Cardiac fibroblast (primary cell): ENCODE data around the gene FATE1.

Source experiments
- DNase-seq, 2 donors: peaks; one replicate each; pipeline versions ENCODE4 v3.0.0 to v3.0.0-alpha.2; 2010; ENCODE audit warnings: low read depth in 2 of 2
- H3K4me3 ChIP-seq, 2 donors: replicated peaks in 1 of 2; 1 replicate in 1 of 2; 2 replicates in 1 of 2; pipeline ENCODE4 v1.5.1; 2011; ENCODE audit warnings: low read depth in 2 of 2, low read length in 2 of 2, mild to moderate bottlenecking in 2 of 2, moderate library complexity in 1 of 2
- TF ChIP-seq, protein P1 (sequence below): IDR thresholded peaks from one replicate; pipeline ENCODE4 v1.5.1; 2011; ENCODE audit warnings: low read depth, mild to moderate bottlenecking, low read length, inconsistent platforms

FATE1 gene

DNA sequence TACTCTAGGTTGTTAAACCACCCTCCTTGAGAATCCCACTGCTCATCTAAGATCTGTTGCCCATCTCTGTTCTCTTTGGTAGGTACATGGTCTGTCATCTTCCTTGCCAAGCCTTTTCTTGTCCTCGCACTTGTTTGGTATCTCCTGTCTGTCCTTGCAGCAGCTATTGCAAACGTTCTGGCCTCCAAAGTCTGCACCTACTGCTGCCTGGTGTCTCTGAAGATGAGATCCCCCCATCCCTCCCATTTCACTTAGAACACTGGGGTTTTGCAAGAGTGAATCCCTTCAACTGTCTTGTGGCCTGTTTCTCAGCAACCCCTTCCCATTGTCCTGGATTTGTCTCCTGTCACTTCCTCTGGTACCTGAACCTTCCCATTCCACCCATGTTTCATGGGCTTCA lies 19.4 kb downstream of the FATE1 start:
- TF ChIP-seq, protein P1, sequence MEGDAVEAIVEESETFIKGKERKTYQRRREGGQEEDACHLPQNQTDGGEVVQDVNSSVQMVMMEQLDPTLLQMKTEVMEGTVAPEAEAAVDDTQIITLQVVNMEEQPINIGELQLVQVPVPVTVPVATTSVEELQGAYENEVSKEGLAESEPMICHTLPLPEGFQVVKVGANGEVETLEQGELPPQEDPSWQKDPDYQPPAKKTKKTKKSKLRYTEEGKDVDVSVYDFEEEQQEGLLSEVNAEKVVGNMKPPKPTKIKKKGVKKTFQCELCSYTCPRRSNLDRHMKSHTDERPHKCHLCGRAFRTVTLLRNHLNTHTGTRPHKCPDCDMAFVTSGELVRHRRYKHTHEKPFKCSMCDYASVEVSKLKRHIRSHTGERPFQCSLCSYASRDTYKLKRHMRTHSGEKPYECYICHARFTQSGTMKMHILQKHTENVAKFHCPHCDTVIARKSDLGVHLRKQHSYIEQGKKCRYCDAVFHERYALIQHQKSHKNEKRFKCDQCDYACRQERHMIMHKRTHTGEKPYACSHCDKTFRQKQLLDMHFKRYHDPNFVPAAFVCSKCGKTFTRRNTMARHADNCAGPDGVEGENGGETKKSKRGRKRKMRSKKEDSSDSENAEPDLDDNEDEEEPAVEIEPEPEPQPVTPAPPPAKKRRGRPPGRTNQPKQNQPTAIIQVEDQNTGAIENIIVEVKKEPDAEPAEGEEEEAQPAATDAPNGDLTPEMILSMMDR = no peak
- no peak for DNase-seq
- H3K4me3 ChIP-seq = no peak overlapping the region

DNA sequence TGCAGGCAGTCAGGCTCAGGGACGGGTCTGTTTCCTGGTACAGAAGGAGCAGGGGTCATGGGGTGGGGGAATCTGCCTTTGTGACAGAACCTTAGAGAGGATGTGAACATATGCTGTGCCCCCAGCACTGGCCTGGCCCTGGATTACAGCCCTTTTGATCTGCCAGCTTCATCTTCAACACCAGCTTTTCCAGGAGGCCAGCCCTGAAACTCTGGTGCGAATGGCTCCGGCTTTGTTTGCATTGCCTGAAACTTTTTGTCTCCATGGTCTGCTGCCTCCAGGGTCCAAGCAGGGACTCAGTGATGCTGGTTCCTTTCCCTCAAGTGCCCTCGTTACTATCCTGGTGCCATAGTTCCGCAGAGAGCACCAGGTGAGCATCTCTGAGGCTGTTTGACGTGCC lies 20.9 kb downstream of the FATE1 start:
- TF ChIP-seq, protein P1 = no peak
- H3K4me3 ChIP-seq = no peak overlapping the region
- no peak for DNase-seq

DNA sequence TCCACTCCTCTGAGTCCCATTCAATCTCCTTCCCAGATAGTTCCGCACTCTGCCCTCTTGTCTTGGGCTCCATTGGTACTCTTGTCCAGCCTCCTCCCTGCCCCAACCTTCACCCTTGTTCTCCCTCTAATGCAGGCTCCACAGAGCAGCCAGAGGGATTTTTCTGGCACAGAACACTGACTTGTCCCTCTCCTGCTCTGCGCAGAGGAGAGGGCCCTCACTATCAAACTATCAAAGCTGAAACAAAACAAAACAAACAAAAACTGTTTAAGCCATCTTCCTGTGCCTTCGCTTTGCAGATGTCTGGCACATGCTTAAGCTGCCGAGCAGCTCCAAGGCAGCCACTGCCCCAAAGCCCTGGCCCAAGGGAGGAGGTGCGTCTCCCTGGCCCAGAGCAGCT lies 21.7 kb downstream of the FATE1 start:
- H3K4me3 ChIP-seq = no peak overlapping the region
- TF ChIP-seq, protein P1 = no peak
- no peak for DNase-seq

DNA sequence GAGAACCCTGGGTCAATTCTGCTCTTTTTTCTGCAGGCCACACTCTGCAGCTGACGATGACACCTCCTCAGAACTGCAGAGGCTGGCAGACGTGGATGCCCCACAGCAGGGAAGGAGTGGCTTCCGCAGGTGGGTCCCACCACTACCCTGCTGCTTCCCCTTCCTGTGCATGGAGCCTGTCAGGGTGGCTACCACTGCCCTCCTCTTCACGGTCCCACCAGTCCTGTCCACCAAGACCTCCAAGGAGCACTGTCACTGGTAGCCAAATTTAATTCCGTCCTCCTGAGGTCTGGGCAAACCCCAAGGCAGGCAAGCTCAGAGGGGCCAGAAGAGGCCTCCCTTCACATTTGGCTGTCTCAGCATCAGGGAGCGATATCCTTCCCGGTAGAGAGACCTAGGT lies 22.9 kb downstream of the FATE1 start:
- H3K4me3 ChIP-seq = no peak overlapping the region
- TF ChIP-seq, protein P1 = no peak
- DNase-seq = no peak

DNA sequence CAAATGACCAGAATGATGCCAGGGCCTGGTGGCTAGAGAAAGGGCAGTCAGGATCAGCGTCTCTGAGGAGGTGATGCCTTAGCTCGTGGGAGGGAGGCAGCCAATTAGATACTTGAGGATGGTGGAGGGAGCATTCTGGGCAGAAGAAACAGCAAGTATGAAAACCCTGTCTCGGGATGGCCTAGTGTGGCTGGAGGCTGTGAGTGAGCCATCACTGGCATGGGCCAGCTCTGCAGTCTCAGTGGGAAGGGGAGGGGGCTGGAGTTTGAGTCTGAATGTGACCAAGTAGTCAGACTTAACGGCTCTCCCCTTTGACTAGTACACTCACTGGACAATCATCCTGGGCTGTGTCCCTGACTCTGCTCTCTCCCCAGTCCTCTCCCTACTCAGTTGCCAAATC lies 25.8 kb downstream of the FATE1 start:
- no peak for DNase-seq
- no peak overlapping the region for H3K4me3 ChIP-seq
- TF ChIP-seq, protein P1 = no peak

DNA sequence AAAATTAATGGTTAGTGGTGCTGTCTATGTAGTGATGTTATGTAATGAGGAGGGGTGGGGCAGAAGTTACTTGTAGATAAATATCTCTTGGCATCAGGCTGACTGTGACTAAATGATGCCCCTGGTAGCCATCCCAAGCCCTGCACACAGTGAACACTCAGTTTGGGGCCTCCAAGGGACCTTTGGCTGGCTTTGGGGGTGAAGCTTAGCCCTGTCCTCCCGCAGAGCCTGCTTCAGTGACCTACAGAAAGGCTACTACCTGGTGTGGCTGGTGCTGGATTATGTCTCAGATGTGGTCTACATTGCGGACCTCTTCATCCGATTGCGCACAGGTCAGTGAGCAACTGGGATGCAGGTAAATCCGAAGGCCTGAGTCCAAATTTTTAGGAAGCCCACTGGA lies 26.5 kb downstream of the FATE1 start:
- TF ChIP-seq, protein P1 = no peak
- no peak for DNase-seq
- no peak overlapping the region for H3K4me3 ChIP-seq
